Activated CD4-positive, alpha-beta T cell treated with anti-CD3 and anti-CD28 coated beads for 36 hours (primary cell): Measurements from ENCODE around the gene YAP1. TPM values are rescaled to one million over a fixed set of nuclear protein-coding genes. Genes with fewer than 3 reads are reported as not detected.

Source experiments
- ATAC-seq: fragments of 200-7000 bp; cut with Tn5 transposase; one replicate; pipeline ENCODE4 v1.10.0; 2021; ENCODE audit warnings: mild to moderate bottlenecking, moderate library complexity
- CTCF ChIA-PET: fragments of 350-600 bp; sonication (Branson Sonifier 250); formaldehyde crosslinking; loops from one replicate; lab custom pipeline; 2021; ENCODE audit warnings: antibody characterized with exemption; lab: Charles Lee
- POLR2A ChIA-PET: fragments of 350-600 bp; sonication (Branson Sonifier 250); formaldehyde crosslinking; loops from one replicate; lab custom pipeline; 2021; ENCODE audit warnings: antibody characterized with exemption, inconsistent platforms; lab: Charles Lee
- DNase-seq: peaks from one replicate; pipeline ENCODE4 v3.0.0-alpha.2; 2020
- H3K27ac Mint-ChIP-seq: one replicate; pipeline ENCODE4 v1.8.0; 2021; ENCODE audit warnings: mixed read lengths
- H3K27me3 Mint-ChIP-seq: one replicate; pipeline ENCODE4 v1.8.0; 2021; ENCODE audit warnings: mixed read lengths
- H3K36me3 Mint-ChIP-seq: one replicate; pipeline ENCODE4 v1.8.0; 2021; ENCODE audit warnings: low read depth, mixed read lengths
- H3K4me1 Mint-ChIP-seq: one replicate; pipeline ENCODE4 v1.8.0; 2021; ENCODE audit warnings: mixed read lengths
- H3K4me3 Mint-ChIP-seq: one replicate; pipeline ENCODE4 v1.8.0; 2021; ENCODE audit warnings: mild to moderate bottlenecking, moderate library complexity, mixed read lengths
- H3K9me3 Mint-ChIP-seq: one replicate; pipeline ENCODE4 v1.8.0; 2021; ENCODE audit warnings: low read depth, mixed read lengths
- intact Hi-C, 2 experiments: fragments of 100-400 bp; cut with DNase I in 1 of 2; cut with micrococcal nuclease in 1 of 2; formaldehyde crosslinking; loops; one replicate each; pipeline versions ENCODE4 v1.14.2 to v1.15.1; 2022 to 2024; cut with DNase I, micrococcal nuclease
- total RNA-seq, 2 experiments: library from RNA; stranded (reverse); gene quantifications; one replicate each; pipeline ENCODE4 v1.2.3, GENCODE V29; 2021

The YAP1 gene
- total RNA-seq, 2 experiments from 2014 or later, result 0.21 to 0.25 TPM

GRCh38 chr11:102147632-102148031 lies 37.4 kb downstream of the YAP1 start:
- H3K4me3 Mint-ChIP-seq, result no peak overlapping the region
- no peak for ATAC-seq
- DNase-seq, result no peak
- H3K27me3 Mint-ChIP-seq, result peaks cover 23% of the 10 kb centered on the region
- H3K4me1 Mint-ChIP-seq, result no peaks in the 10 kb centered on the region
- ChIA-PET CTCF (no interaction called here), POLR2A (no interaction called here)
- no peaks in the 10 kb centered on the region for H3K9me3 Mint-ChIP-seq
- intact Hi-C loops, result no loop called here
- H3K36me3 Mint-ChIP-seq, result no peaks in the 10 kb centered on the region
- H3K27ac Mint-ChIP-seq, result no peak overlapping the region

- intact Hi-C loops, result no loop called here
- no peak overlapping the region for H3K27ac Mint-ChIP-seq
- DNase-seq (no peak), ATAC-seq (no peak)
- H3K36me3 Mint-ChIP-seq, result no peaks in the 10 kb centered on the region
- peaks cover 27% of the 10 kb centered on the region for H3K27me3 Mint-ChIP-seq
- H3K9me3 Mint-ChIP-seq, result no peaks in the 10 kb centered on the region
- H3K4me3 Mint-ChIP-seq, result no peak overlapping the region
- CTCF ChIA-PET, result no interaction called here
- POLR2A ChIA-PET, result no interaction called here
- no peaks in the 10 kb centered on the region for H3K4me1 Mint-ChIP-seq
Measured at GRCh38 chr11:102148059-102148458, 37.8 kb downstream of the YAP1 start.

- ChIA-PET POLR2A (no interaction called here), CTCF (interaction anchor here (0.9 kb wide), 1 partner anchor 10 kb away, joined by 3 read pairs; no protein-coding TSS in a partner anchor)
- Mint-ChIP-seq H3K4me3 (no peak overlapping the region), H3K9me3 (no peaks in the 10 kb centered on the region), H3K4me1 (no peaks in the 10 kb centered on the region), H3K36me3 (no peaks in the 10 kb centered on the region), H3K27me3 (peaks cover 20% of the 10 kb centered on the region), H3K27ac (no peak overlapping the region)
- DNase-seq, result no peak
- ATAC-seq, result no peak
- intact Hi-C loops, result no loop called here
Measured at GRCh38 chr11:102151784-102152525, 41.7 kb downstream of the YAP1 start.

- POLR2A ChIA-PET, result no interaction called here
- Mint-ChIP-seq H3K36me3 (no peaks in the 10 kb centered on the region), H3K4me3 (no peak overlapping the region), H3K9me3 (no peaks in the 10 kb centered on the region), H3K27me3 (peaks cover 20% of the 10 kb centered on the region), H3K27ac (no peak overlapping the region), H3K4me1 (no peaks in the 10 kb centered on the region)
- CTCF ChIA-PET, result no interaction called here
- intact Hi-C loops, result no loop called here
- no peak for DNase-seq
- no peak for ATAC-seq
Measured at GRCh38 chr11:102153082-102153481, 42.8 kb downstream of the YAP1 start.

GRCh38 chr11:102154806-102155205 lies 44.6 kb downstream of the YAP1 start:
- H3K4me3 Mint-ChIP-seq, result no peak overlapping the region
- intact Hi-C loops, result no loop called here

GRCh38 chr11:102155676-102156075 lies 45.4 kb downstream of the YAP1 start:
- POLR2A ChIA-PET, result no interaction called here
- Mint-ChIP-seq H3K27me3 (peaks cover 12% of the 10 kb centered on the region), H3K4me1 (no peaks in the 10 kb centered on the region), H3K4me3 (no peak overlapping the region), H3K27ac (no peak overlapping the region), H3K9me3 (no peaks in the 10 kb centered on the region), H3K36me3 (no peaks in the 10 kb centered on the region)
- CTCF ChIA-PET, result no interaction called here
- intact Hi-C loops, result no loop called here
- ATAC-seq (no peak), DNase-seq (no peak)

More at GRCh38 chr11:102154806-102155205, 44.6 kb downstream of the YAP1 start:
- Mint-ChIP-seq H3K27me3 (peaks cover 14% of the 10 kb centered on the region), H3K9me3 (no peaks in the 10 kb centered on the region), H3K36me3 (no peaks in the 10 kb centered on the region), H3K4me1 (no peaks in the 10 kb centered on the region), H3K27ac (no peak overlapping the region)
- POLR2A ChIA-PET, result no interaction called here
- CTCF ChIA-PET, result no interaction called here
- ATAC-seq, result no peak
- DNase-seq, result no peak

- ChIA-PET POLR2A (no interaction called here), CTCF (interaction anchor here (1.3 kb wide), 1 partner anchor 27 kb away, joined by 3 read pairs; no protein-coding TSS in a partner anchor)
- Mint-ChIP-seq H3K4me1 (no peaks in the 10 kb centered on the region), H3K9me3 (no peaks in the 10 kb centered on the region), H3K27me3 (peaks cover 6% of the 10 kb centered on the region), H3K36me3 (no peaks in the 10 kb centered on the region), H3K27ac (no peak overlapping the region), H3K4me3 (no peak overlapping the region)
- DNase-seq (no peak), ATAC-seq (no peak)
- intact Hi-C loops, result no loop called here
Measured at GRCh38 chr11:102157219-102157618, 47.0 kb downstream of the YAP1 start.

GRCh38 chr11:102158164-102158735 lies 48.0 kb downstream of the YAP1 start:
- no peaks in the 10 kb centered on the region for H3K27me3 Mint-ChIP-seq
- ChIA-PET POLR2A (no interaction called here), CTCF (interaction anchor here (0.6 to 1.3 kb wide), 2 partner anchors 26 to 141 kb away, joined by 3 read pairs; no protein-coding TSS in a partner anchor)
- no peak for ATAC-seq
- H3K27ac Mint-ChIP-seq, result no peak overlapping the region
- no peaks in the 10 kb centered on the region for H3K36me3 Mint-ChIP-seq
- H3K9me3 Mint-ChIP-seq, result no peaks in the 10 kb centered on the region
- no peak overlapping the region for H3K4me3 Mint-ChIP-seq
- H3K4me1 Mint-ChIP-seq, result no peaks in the 10 kb centered on the region
- intact Hi-C loops, result no loop called here
- no peak for DNase-seq

- H3K27me3 Mint-ChIP-seq, result peaks cover 4% of the 10 kb centered on the region
- DNase-seq, result no peak
- no peaks in the 10 kb centered on the region for H3K9me3 Mint-ChIP-seq
- no peak overlapping the region for H3K4me3 Mint-ChIP-seq
- H3K36me3 Mint-ChIP-seq, result no peaks in the 10 kb centered on the region
- CTCF ChIA-PET, result no interaction called here
- no peak overlapping the region for H3K27ac Mint-ChIP-seq
- ATAC-seq, result no peak
- POLR2A ChIA-PET, result no interaction called here
- H3K4me1 Mint-ChIP-seq, result no peaks in the 10 kb centered on the region
- intact Hi-C loops, result no loop called here
Measured at GRCh38 chr11:102163368-102163767, 53.1 kb downstream of the YAP1 start.

GRCh38 chr11:102166175-102167064 lies 56.2 kb downstream of the YAP1 start:
- POLR2A ChIA-PET, result no interaction called here
- H3K4me3 Mint-ChIP-seq, result no peak overlapping the region
- no peaks in the 10 kb centered on the region for H3K9me3 Mint-ChIP-seq
- no peaks in the 10 kb centered on the region for H3K4me1 Mint-ChIP-seq
- CTCF ChIA-PET, result no interaction called here
- no peaks in the 10 kb centered on the region for H3K36me3 Mint-ChIP-seq
- DNase-seq, result no peak
- no peak for ATAC-seq
- no peak overlapping the region for H3K27ac Mint-ChIP-seq
- intact Hi-C loops, result no loop called here
- H3K27me3 Mint-ChIP-seq, result peaks cover 6% of the 10 kb centered on the region

- CTCF ChIA-PET, result no interaction called here
- H3K9me3 Mint-ChIP-seq, result no peaks in the 10 kb centered on the region
- ATAC-seq, result no peak
- H3K27me3 Mint-ChIP-seq, result peaks cover 14% of the 10 kb centered on the region
- POLR2A ChIA-PET, result no interaction called here
- no peak for DNase-seq
- intact Hi-C loops, result no loop called here
- no peaks in the 10 kb centered on the region for H3K36me3 Mint-ChIP-seq
- no peak overlapping the region for H3K4me3 Mint-ChIP-seq
- no peaks in the 10 kb centered on the region for H3K4me1 Mint-ChIP-seq
- H3K27ac Mint-ChIP-seq, result no peak overlapping the region
Measured at GRCh38 chr11:102168481-102168880, 58.2 kb downstream of the YAP1 start.
